ENCODE data around the gene KCNQ5.
A peak's percentile ranks its signal among the peaks of the same experiment; 100 is the strongest.
"Not testable (repeated sequence)": the region's sequence is repeated elsewhere in the genome, so short reads cannot be mapped to it uniquely, and the experiment has no call there.

KCNQ5 gene

GRCh38 chr6:73169633-73170032 is 547.8 kb downstream of the KCNQ5 start:
- DNase-seq, result no peak

- DNase-seq, result no peak
Measured at GRCh38 chr6:73174646-73175045, 552.8 kb downstream of the KCNQ5 start.

- no peak for DNase-seq
Measured at GRCh38 chr6:73176057-73176456, 554.2 kb downstream of the KCNQ5 start.

DNA sequence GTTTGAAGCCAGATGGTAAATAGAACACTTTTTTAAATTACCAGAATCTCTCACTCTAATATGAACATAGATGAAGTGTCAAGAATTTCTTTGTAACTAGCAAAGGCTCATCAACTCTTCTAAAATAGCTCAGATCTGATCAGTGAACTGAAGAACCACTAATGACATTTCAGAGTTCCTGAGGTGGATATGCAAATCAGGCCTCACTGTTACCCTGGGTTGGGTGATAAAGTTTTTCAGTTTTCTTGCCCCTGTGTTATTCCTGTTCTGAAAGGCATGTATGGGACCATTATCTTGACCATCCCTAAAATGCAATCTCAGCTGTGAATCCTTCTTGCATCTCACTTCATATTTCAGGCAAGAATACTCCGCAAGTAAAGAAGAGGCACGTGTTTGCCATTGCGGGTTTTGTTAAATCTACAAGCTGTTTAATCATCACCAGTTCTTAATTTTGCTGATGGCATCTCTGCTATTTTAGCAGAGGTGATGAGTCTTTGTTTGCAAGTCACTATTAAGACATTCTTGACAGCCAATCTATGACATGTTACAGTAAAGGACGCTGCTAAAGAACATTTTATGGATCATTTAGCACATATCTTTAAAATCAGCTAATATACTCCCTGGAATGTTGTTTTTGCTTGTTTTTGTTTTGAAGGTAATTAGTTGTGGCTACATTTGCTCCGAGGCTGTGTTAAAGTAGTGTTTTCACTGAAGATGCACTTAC is 555.5 kb downstream of the KCNQ5 start:
- DNase-seq, result no peak

- DNase-seq, result peak in 1 of 58 donors; percentile 43
Measured at GRCh38 chr6:73180076-73180738, 558.3 kb downstream of the KCNQ5 start.

- DNase-seq, result peak in 31 of 58 donors; percentile 0 to 74 (median 21)
Measured at GRCh38 chr6:73180763-73181619, 559.1 kb downstream of the KCNQ5 start.

GRCh38 chr6:73182021-73182607 is 560.2 kb downstream of the KCNQ5 start:
- no peak for DNase-seq

GRCh38 chr6:73193302-73193701 is 571.4 kb downstream of the KCNQ5 start:
- not testable (repeated sequence) for DNase-seq

GRCh38 chr6:73194744-73195143 is 572.9 kb downstream of the KCNQ5 start:
- no peak for DNase-seq

- DNase-seq, result no peak
Measured at GRCh38 chr6:73200247-73200646, 578.4 kb downstream of the KCNQ5 start.

- DNase-seq, result no peak
Measured at GRCh38 chr6:73200735-73201134, 578.9 kb downstream of the KCNQ5 start.

- DNase-seq, result no peak
Measured at GRCh38 chr6:73203098-73203497, 581.2 kb downstream of the KCNQ5 start.

- DNase-seq, result no peak
Measured at GRCh38 chr6:73204252-73204651, 582.4 kb downstream of the KCNQ5 start.

DNA sequence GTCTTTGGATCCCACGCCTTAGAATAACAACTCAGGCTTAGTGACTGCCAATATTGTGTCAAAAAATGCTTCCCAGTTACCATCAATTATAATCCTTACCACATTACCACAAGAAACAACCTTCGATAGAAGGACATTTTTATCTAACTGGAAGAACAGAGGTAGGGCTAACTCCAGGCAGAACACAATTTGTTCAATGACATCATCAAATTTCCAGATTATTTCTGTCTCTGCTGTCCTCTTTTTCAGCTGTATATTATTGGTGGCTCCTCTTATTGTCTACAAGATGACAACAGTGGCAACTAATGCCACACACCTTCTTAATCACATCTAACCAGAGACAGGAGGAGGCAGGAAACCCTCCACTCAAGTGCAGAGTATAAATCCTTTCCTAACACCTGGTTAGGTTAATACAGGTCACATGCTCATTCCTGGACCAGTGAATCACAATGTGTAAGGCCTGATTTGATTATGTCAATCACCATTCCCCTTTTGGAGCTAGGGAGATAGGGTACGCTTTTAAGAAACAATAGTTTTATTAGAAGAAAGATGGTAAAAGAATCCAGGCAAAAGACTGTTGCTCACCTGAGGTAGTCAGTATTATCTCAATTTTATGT is 585.5 kb downstream of the KCNQ5 start:
- no peak for DNase-seq

GRCh38 chr6:73209117-73209516 is 587.3 kb downstream of the KCNQ5 start:
- DNase-seq, result no peak

DNA sequence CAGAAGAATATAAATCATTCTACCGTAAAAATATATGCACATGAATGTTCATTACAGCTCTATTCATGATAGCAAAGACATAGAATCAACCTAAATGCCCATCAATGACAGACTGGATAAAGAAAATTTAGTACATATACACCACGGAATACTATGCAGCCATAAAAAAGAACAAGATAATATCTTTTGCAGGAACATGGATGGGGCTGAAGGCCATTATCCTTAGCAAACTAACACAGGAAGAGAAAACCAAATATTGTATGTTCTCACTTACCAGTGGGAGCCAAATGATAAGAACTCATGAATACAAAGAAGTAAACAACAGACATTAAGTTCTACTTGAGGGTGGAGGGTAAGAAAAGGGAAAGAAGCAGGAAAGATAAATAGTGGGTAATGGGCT is 595.0 kb downstream of the KCNQ5 start:
- no peak for DNase-seq

- no peak for DNase-seq
Measured at GRCh38 chr6:73225396-73225795, 603.5 kb downstream of the KCNQ5 start, which contains the start of gene KHDC1L. KHDC1L (minus strand) TSS chr6:73225496; CDS start chr6:73225408, 88 bp downstream.

DNA sequence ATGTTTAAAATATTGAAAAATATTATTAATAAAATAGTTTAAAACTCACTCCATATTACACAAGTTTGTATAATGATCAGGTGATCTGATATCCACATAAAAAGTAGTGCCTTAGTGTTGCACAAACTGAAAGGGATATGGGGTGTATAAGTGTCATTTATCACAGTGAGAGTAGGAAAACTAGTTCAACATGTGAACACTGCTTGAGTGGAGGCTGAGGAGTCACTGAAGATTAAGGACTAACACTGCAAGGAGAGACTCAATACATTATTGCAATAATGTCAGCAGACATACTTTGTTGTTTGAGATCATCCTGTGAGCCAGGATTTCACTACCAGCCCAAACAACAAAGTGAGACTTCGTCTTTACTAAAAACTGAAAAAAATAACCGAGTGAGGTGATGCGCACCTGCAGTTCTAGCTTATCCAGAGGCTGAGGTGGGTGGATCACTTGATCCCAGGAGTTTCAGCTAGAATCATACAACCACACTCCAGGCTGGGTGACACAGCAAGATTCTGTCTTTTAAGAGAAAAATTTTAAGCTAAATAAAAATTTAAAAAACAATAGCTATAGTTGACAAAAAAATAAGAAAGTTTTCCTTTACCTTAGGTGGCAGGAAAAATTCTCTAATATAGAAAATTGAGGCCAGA is 605.9 kb downstream of the KCNQ5 start:
- no peak for DNase-seq

GRCh38 chr6:73231986-73232391 is 610.1 kb downstream of the KCNQ5 start:
- no peak for DNase-seq

DNA sequence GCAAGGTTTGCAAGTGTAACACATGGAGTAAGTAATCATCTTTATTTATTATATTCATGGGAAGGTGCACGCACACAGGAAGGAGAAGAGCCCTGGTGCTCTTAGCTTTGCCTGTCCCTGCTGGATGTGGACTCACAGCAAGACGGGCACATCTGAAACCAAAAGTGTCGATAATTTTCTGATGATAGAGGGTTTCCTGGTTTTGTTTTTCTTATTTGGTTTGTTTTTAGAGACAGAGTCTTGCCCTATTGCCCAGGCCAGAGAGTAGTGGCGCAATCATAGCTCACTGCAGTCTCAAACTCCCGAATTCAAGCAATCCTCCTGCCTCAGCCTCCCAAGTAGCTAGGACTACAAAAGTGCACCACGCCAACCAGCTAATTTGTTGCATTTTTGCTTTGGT is 611.2 kb downstream of the KCNQ5 start:
- DNase-seq, result no peak

DNA sequence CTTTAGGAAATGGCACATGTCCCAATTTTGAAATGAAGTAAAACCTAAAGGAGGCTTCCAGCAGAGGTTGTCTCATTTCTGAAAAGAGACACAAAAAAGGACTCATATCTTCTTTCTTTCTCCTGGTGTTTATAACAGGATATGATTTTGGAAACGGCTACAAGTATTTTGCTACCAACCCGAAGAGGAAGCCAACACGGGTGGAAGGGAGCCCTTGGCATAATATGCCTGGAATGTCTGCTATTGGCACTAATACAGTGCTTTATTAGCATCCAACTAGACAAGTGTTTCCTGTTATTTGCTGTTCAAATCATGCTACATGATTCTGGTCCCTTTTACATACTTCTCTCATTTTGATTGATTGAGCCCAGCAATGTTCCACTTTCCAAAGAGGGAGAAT is 612.1 kb downstream of the KCNQ5 start:
- DNase-seq, result peak in 1 of 58 donors; percentile 0

Measured in anterior cingulate cortex (tissue), 58 donors.